GM21737 (cell line): Measurements from ENCODE around the gene EIF4E2.
"Not testable (repeated sequence)": the region's sequence is repeated elsewhere in the genome, so short reads cannot be mapped to it uniquely, and the experiment has no call there.

ENCODE experiments used
- ATAC-seq: cut with Tn5 transposase; IDR thresholded peaks from one replicate; pipeline ENCODE4 v1.9.1; 2021; ENCODE audit warnings: mild to moderate bottlenecking, moderate library complexity; ENCODE audit not compliant: unreplicated experiment

The EIF4E2 gene

DNA sequence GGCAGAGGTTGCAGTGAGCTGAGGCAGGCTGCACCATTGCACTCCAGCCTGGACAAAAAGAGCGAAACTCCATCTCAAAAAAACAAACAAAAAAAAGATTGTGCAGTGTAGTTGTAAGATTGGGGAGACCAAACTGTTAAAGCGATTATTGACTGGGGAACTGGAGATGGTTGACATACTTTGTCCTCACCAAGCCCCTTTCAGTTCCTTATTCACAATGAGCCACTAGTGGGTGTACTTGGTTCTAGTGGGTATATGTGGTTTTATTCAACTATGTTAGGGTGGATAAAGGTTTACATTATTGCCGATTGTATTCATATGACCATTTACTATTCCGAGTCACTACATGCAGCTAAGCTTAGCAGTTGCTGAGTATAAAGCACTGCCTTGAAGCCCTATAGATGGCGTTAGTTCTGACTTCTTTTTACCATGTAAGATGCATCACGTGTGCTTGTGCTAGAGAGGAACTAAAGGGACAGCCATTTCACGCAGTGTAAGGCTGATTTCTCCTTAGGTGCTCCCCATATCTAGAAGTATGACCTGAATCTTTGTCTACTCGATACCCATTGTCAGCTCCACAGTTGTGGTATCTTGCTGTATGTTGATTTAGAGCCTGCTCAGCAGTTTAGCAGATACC is 12.1 kb downstream of the EIF4E2 start:
- no peak for ATAC-seq

DNA sequence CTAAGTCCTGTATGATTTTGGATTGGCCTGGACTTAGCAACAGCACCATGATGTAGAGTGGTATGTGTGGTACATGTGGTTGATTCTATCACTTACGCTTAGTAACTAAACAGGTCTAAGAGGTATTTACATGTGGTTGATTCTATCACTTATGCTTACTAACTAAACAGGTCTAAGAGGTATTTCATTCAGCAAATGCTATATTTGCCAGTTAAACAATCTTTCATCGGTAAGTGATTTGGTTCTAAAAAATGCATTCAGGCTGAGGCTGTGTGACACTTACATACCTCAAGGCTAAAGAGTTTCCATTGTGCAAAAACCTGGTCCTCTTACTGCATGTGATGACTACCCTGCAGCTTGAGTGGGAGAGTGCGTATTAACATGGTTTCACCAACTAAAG is 13.1 kb downstream of the EIF4E2 start:
- ATAC-seq: no peak

DNA sequence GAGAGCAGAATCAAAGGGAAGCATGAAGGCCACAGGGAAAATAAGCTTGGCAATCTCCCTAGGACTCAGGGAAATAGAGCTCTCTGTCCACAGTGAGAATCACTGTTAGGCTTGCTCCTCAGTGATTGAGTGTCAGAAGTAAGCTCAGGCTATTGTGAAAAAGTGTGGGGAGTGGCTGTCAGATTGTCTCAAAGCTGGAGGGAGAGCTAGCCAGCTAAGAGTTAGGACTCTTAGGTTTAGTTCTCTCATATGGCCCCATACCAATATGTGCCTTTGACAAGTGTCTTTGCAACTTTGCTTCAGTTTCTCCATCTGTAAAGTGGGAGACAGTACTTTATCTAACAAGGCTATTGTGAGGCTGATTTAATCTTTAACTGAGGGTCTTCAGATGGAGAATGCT is 17.2 kb downstream of the EIF4E2 start:
- no peak for ATAC-seq

DNA sequence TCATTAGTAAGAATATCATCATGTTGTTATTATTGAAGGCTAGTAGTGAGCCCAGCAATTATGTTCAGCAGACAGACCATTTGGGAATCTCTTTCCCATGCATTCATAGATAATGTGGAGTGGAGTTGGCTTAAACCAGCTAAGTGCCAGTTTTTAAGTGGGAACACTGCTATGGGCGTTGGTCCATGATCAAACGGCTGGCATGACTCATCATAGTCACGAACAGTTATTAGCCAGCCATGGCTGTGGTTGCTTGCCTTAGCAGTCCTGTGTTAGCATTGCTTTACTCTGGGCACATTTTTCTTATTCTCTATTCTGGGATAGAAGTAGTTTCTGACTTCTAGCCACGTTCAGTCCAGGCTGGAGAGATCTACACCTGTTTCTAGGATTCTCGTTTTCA is 17.7 kb downstream of the EIF4E2 start:
- ATAC-seq: no peak

DNA sequence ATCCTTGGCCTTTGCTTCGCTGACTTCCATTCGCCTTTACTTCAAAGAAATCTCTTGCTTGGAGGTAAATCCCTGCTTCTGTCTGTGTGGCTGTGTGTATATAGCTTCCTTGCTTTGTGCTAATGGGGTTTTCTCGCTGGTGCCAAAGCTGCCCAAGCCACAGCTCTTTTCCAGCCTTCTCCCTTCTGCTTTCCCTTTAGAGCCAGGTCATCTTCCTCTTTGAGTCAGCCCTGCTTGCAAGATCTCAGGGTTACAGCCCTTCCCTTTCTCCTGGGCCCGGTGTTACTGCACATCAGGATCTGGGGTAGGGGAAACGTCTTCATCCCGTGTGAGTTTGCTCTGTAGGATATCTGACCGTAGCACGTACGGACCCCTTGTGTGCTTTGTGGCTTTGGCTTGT is 19.1 kb downstream of the EIF4E2 start:
- ATAC-seq: no peak

DNA sequence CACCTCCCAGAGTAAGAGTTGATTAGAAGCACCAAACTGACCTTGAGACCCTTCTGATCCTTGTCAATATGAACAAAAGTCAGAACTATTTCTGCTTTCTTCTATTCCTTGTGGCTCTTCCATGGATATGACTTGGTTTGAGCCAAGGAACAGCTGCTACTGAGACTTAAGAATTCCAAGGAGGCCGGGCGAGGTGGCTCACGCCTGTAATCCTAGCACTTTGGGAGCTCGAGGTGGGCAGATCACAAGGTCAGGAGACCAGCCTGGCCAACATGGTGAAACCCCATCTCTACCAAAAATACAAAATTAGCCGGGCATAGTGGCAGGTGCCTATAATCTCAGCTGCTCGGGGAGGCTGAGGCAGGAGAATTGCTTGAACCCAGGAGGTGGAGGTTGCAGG is 20.0 kb downstream of the EIF4E2 start:
- not testable (repeated sequence) for ATAC-seq

DNA sequence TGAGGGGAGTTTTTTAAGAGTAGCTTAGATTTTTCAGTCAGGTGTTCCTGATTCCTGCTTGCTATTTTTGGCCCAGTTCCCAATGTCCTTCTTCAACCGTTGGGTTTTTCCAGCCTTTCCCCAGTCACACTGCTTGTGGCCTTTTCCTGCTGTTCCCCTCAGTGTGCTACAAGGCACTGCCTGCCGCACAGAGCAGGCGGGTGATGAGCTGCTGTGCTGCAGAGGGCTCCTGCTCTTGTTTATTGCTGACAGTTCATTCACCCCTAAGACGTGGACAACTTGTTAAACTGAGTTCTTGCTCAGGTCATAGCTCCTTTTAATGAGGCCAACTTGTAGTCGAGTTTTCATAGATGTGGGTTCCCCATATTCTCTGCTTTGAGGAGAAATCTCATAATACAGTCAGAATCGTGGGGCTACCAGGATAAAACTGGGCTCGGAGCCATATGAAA is 20.6 kb downstream of the EIF4E2 start:
- ATAC-seq: no peak

DNA sequence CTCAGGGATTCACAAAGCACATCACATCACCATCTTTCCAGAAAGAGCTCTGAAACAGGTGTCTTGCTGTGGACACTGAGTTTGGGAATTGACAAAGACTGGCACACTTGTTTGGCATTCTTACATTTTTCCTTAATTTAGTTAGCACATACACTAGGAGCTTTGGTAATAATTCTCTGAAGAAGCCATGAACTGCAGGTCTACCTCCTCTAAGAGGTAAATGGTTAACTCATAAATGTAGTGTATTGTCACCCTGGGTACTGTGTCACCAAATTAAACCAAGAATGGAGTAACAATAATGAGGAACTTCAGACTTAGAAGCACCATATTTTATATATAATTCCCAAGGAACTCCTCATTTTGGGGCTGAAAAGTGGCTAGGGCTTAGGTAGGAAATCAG is 22.6 kb downstream of the EIF4E2 start:
- no peak for ATAC-seq

DNA sequence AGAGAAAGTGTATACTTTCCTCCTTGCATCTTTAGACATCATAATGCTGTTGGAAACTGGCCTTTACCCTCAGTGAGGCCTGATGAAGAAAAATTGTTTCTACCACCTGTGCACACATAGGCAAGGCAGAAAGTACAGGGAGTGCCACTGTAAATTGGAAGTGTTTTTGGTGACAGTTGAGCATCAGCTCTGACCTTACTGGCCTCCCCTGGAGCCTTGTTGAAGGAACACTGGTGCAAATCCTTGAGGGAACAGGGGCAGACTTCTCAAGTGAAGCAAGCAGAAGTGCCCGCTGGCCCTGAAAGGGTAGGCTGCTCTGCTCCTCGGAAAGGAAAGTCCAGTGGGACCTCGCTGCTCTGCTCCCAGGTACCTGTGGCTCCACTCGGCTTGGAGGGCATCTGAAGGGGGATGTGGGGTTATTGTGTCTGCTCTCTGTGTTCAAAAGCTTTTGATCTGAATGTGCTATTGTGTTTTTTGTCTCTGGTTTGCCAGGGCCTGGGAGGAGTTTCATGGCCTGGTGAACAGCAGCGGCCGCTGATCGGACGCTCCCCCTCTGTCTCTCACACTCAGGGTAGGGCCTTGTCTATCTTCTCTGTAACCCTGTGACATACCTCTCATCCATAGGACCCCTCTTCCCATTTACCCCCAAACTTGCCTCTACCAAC is 23.4 kb downstream of the EIF4E2 start:
- no peak for ATAC-seq

DNA sequence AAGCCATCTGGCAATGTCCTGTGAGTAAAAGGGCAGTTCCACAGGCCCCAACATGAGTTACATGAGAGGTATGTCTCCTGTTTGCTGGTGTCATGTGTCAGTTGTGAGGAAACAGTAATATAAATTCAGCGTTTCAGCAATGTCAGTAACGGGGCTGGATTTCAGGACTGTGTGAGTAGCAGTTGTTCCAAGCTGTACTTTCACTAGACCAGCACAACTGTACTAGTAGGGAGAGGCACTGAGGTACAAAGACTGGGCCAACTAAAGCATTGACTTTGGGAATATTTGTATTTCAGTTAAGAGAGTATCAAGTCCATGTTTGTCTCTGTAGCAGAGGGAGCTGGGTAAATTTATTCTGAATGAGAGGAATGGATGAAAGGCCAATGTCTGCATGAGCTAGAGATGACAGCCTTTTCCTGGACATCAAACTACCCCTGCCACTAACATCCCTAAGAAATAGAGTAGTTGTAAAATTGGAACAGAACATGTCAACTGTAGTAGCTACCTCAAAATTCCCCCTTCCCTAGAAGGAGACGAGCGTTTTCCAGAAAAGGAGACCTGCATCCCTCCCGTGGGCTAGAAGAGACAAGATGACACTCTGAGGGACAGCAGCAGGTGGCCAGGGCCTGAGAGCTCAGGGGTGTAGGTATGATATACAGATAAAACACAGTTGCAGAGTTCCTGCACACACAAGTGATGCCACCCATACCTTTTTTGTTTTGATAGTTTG is 24.4 kb downstream of the EIF4E2 start:
- ATAC-seq: no peak

DNA sequence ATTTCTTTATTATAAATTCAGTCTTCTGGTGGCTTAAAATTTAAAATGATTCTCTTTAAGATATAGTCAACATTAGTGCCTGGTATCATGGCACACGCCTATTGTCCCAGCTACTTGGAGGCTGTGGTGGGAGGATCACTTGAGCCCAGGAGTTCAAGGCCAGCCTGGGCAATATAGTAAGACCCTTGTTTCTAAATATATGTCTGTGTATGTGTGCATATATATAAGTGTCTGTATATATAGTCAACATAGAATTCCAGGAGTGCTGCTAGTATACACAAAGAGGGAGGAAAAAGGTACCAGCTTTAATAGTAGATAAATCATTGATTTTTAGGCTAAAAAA is 24.9 kb downstream of the EIF4E2 start:
- no peak for ATAC-seq

DNA sequence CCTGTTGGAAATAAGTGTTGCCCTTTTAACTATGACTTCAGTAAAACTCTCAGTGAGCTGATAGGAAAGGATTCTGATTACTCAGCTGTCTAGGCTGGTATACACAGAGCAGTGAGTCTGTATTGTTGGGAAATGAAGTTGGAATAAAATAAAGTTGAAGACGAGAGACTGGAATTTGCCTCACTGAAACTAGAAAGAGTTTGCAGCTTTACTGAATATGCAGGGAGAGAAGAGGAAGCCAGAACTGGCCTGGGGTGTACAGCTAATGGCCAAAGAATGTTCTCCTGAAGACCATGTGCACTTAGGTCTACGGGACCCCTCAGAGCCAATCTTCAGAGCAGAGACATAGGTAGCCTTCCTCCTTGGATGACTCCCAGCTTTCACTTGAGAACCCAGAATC is 26.5 kb downstream of the EIF4E2 start:
- ATAC-seq: no peak

DNA sequence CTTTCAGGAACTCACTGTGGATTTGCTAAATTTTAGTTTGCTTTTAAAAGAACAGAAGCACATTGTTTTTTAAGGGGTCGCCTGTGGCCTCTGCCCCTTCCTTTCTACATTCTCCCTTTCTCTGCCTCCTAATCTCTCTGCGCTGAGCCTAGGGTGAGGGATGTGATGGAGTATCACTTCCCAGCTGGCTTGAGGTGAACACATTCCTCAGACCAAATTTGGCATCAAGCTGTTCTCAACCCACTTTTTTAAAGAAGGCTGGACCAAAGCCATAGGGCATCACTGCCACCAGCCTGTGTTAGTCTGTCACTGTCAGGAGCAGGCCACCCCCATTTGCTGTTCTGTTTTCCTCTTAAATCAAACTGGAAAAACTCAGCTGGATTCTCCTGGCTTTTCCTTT is 27.4 kb downstream of the EIF4E2 start:
- no peak for ATAC-seq

DNA sequence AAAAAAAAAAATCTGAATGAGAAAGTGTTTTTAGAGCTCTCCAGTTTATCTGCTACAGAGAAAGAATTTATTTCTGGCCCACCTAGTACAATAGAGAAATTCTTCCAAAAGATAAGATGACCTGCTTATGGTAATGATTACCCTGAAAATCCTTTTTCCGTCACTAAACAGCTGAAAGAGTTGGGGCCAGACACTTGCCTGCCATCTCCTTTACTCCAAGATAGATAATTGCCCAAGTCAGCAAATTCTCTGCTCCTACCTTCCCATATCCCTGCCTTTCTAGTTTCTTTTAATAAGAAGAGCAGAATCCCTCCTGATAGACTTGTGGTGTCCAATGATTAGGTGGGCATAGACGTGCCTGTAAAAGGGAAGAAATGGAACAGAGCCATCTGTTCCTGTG is 28.1 kb downstream of the EIF4E2 start:
- ATAC-seq: no peak

DNA sequence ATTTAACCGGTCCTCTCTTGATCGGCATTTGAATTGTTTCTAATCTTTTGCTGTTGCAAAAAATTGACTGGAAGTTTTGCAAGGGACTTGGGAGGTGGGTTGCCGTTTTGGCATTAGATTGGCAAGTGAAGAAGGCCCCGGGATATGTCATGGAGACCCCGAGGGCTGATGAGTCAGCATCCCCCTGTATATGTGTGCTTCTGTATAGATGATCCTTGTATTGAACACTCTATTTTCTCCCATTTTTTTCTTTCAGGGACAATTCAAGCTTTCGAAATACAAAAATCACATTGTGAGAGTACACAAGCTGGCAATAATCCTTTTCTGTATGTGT is 30.1 kb downstream of the EIF4E2 start:
- no peak for ATAC-seq

DNA sequence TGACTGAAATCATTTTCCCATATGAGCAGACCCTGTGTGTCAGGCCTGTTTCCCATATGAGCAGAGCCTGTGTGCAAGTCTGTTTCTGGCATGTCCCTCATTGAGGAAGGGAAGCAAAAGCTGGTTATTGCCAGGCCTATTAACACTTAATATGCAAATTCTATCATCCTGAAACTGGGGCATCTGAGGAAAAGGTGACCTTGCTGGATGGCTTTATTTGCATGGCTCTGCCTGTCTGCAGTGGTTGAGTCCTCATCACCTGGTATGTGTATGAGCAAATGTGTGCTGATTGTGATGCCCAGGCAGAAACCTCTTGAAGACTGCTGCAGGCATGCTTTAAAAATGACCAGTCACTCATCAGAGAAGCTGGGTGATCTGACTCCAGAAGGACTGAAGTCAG is 31.2 kb downstream of the EIF4E2 start:
- ATAC-seq: peak; percentile 53

DNA sequence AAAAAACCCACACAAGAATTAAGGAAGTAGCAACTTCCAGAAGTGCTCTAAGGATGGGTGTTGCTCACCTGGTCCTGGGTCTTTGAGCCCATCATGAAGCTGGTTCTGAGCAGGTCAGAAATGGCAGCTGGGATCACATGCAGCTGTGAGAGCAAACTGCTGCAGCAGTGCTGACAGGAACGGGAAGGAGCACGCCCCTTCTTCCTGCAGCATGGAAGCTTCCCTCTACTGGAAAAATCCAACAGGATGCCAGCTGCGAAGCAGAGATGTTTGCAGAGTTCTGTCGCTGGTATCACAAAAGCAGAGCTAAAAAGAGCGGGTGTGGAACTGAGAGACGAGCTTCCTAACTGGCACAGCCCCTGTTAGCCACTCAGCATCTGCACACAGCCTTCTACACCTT is 33.7 kb downstream of the EIF4E2 start:
- ATAC-seq: no peak

DNA sequence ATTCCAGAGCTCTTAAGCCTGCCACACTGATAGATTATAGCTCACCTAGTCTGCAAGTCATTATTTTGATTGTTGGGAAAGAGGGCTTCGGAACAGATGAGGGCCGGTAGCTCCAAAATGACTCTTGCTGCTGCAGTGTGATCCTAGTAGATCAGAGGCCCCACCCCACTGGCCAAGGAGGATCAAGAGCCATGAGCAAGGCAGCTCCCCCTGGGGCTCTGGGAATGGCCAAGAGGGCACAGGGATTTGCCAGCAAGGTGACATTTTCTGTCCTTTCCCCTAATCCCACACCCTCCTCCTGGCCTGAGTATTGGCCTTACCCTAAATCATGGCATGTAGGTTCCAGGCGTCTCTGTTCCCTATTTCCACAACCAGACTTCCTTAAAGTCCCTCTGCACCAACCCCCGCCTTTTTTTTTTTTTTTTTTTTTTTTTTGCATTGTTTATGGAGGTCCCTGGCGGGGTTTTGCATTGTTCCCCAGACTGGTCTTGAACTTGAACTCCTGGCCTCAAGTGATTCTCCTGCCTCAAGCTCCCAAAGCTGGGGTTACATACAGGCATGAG is 36.5 kb downstream of the EIF4E2 start:
- no peak for ATAC-seq

DNA sequence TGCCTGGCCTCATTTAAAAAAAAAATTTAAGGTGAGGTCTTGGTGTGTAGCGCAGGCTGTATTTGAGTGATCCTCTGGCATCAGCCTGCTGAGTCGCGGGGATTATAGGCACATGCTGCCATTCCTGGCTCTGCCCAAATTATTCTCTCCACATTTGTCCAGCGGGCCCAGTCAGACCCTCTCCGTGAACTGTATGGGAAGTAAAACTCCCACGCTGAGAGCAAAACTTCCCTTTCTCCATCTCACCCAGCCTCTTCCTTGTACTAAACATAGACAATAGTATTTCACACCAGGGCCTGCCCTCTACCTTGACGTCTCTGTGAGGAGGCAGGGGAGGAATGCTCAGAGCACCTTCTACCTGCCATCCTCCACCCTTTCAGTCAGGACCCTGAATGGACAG is 37.0 kb downstream of the EIF4E2 start:
- ATAC-seq: no peak

DNA sequence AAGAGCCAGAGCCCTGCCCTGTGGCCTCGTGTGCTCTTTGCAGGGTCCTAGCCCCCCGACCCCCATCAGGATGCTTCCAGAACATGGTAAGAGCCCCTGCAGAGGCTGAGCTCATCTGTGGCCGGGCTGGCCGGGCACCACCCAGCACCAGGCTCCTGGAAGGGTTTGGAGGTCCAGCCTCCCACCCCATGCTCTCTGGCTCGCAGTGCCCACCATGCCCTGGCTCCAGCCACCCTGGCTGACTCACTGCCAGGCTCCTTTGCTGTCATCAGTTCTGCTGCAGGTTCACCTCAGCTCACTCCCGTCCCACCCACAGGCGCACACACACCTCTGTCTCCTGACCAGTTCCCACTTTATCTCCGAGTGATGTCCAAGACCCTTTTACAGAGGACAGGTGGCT is 37.5 kb downstream of the EIF4E2 start:
- no peak for ATAC-seq

DNA sequence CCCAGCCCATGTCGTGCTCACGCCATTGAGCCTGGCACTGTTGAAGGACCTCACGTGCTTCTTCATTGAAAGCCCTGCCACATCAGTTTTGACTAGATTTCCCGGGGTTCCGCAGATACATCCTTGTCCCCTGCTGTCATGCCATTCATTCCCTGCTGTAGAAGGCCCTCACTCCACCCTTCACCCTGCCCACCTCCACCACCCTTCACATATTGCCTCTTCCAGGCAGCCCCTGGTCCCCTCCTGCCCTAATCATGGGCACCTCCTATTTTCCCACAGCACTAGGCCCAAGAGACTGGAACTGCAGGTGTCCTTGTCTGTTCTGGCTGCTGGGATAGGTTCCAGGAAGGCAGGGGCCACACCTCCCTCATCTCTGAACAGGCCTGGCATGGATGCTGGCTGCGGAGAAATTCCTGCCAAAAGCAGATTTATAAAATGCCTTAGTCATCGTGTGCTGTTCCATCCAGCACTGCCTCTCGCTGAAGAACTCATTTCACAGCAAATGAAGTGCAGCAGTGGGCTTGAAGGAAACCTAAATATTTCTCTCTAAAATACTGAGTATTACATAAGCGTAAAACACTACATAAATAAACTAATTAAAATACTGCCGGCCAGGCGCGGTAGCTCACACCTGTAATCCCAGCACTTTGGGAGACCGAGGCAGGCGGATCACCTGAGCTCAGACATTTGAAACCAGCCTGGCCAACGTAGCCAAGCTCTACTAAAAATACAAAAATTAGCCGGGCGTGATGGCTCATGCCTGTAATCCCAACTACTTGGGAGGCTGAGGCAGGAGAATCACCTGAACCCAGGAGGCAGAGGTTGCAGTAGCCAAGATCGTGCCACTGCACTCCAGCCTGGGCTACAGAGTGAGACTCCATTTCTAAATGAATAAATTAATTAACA is 38.4 kb downstream of the EIF4E2 start:
- ATAC-seq: no peak
